GM18870 (cell line): ENCODE measurements around the gene DNAJC4.
A peak's percentile ranks its signal among the peaks of the same experiment; 100 is the strongest.

ENCODE experiments used
- ATAC-seq: cut with Tn5 transposase; IDR thresholded peaks from one replicate; pipeline ENCODE4 v1.9.1; 2021; ENCODE audit warnings: moderate library complexity; ENCODE audit not compliant: unreplicated experiment

Gene DNAJC4, protein sequence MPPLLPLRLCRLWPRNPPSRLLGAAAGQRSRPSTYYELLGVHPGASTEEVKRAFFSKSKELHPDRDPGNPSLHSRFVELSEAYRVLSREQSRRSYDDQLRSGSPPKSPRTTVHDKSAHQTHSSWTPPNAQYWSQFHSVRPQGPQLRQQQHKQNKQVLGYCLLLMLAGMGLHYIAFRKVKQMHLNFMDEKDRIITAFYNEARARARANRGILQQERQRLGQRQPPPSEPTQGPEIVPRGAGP

DNA sequence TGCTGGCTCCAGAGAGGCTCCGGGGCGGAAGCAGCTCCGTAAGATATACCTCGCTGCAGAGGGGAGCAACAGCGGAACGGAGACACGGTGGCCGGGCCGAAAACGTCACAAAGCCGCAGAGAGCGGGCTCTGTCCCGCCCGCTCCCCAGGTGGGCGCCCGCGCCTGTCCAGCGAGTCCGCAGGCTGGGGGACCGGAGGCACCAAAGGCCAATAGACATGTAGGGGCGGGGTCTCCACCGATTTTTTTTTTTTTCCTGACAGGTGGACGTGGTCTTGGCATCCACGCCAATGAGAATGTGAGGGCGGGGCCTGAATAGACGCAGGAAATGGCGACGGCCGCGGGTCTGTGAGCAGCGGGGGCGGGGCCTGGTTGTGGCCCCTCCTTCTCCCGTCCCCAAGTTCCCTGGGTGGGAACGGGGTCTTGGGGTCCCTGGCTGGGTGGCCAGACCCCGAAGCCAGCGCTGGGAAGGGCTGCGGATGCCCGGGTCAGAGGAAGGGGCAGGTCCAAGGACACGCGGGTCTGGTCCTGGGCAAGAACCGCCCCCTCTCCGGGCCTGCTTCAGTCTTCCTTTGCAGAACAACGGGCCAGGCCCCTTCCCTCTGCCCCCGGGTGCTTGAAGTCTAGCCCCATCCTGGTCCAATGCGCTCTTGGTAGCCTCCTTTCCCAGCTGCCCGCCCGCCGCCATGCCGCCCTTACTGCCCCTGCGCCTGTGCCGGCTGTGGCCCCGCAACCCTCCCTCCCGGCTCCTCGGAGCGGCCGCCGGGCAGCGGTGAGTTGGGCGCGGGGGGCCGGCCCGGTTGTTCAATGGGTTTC is at the start of gene DNAJC4:
Gene DNAJC4 (plus strand): TSS at position 378 of the 814 bp plus-strand sequence. CDS start 307 bp downstream, at position 685.
- ATAC-seq, result peak; percentile 43

DNA sequence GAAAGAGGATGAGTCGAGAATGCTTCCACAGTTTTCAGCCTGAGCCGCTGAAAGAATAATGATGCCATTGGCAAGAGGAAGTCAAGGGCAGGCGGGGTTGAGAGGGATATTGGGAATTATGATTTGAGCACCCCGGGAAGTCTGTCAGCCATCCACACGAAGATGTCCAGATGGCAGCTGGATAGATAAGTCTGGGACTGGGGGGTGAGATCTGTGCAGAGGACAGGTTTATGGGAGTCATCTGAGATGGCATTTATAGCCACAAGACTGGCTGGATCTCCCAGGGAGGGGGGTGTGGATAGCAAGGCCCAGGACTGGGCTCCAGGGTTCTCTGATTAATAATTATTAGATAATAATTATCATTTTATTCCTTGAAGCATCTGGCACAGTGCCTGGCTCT is 49.5 kb upstream of the DNAJC4 start:
- ATAC-seq, result no peak

DNA sequence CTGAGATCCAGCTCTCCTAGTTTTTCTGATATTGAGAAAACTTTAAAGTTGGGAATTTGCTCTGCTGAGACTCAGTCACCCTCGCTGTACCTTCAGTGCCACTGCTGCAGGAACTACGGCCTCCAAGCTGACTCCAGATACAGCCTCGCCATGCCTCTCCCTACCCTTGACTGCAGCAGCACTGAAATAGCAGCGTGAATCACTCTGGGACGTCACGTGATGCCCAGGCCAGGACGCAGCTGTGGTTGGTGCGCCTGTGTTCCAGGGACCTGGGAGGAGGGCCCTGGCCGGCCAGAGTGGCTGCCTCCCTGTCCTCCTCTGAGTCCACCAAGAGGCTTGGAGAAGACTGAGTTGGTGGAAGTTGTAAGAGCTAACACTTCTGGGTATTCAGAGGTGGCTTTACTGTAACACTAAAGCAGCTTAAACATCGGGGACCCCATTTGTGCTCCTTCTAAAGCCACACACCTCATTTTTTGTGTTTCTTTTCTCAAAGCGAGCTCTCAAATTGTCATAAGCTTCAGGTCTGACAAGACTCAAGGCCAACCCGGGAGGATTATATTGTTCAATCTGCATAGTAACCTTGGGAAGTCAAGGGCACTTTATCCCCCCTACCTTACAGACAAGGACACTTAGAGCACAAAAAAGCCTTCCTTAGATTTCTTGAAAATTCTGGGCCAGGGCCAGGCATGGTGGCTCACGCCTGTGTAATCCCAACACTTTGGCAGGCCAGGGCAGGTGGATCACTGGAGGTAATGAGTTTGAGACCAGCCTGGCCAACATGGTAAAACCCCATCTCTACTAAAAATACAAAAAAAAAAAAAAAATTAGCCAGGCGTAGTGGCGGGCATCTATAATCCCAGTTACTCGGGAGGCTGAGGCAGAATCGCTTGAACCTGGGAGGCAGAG is 48.6 kb upstream of the DNAJC4 start:
- ATAC-seq, result no peak

DNA sequence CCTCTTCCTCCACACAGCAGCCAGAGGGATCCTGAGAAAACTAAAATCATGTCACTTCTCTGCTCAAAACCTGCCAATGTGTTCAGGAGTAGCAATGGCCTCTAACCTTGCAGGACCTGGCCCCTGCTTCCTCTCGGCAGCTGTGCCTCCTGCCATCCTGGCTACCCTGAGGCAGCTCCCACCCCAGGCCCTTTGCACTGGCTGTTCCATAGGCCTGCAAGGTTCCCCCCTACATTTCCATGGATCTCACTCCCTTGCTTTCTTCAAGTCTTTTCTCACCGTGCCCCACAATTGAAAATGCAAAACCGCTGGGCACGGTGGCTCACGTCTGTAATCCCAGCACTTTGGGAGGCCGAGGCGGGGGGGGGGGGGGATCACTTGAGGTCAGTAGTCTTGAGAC is 46.5 kb upstream of the DNAJC4 start:
- ATAC-seq, result no peak

DNA sequence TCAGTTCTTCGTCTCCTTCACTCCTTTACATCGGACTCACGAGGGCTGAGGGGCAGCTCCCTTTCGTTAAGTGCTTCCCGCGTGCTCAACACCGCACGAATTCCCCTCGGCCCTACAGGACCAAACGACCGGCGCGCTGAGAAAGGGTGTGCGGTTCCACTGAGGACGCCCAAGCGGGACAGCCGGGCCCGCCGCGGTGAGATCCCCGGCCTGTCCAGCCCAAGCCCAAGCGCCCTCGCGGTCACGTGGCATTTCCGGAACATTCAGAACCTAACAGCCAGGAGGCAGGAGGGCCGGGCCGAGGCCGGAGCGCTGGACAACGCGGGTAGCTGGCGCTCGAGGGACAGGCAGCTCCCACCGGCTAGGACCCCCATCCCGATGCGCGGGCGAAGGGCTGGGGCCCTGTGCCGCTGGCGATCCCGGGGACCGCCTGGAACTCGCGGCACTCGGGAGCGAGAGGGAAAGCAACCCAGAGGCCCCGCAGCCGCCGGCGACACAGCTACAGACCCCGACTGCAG is 45.1 kb upstream of the DNAJC4 start:
- ATAC-seq, result peak; percentile 10

DNA sequence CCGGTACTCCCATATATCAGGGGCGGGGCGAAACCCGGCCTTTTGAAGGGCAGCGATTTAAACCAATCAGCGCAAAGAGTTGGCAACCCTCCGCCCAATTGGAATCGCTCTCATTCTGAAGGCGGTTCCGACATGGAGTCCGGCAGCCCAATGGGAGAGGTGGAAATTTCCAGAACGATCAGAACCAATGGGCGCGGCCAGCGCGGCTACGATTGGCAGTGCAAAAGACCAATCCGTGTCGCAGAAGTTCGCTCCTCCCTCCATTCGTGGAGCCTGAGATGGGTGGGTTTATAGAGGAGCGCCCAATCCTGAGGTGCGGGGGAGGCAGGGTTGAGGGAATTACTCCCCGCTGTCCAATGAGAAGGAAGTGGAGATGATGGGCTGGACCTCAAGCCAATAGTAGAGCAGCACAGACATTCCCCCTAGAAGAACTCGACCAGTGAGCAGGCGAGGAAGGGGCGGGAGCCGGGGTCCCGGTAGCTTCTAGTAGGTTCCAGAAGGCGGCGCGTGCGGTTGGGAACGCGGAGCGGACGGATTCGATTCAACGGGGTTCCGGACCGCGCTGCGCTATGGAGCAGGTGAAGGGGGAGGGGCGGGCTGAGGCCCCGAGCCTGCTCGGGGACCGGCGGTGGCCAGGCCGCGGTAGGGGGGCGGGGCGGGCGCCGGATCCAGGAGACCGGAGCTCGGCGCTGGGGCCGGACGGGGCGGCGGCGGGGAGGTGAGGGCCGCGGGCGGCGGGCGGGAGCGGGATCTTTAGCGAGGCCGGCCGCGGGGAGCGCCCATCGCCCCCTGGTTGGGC is 44.5 kb upstream of the DNAJC4 start, which contains the start of gene STIP1:
Gene STIP1 (plus strand): TSS at position 479 of the 799 bp plus-strand sequence. CDS start 91 bp downstream, at position 570.
- ATAC-seq, result peak; percentile 90

DNA sequence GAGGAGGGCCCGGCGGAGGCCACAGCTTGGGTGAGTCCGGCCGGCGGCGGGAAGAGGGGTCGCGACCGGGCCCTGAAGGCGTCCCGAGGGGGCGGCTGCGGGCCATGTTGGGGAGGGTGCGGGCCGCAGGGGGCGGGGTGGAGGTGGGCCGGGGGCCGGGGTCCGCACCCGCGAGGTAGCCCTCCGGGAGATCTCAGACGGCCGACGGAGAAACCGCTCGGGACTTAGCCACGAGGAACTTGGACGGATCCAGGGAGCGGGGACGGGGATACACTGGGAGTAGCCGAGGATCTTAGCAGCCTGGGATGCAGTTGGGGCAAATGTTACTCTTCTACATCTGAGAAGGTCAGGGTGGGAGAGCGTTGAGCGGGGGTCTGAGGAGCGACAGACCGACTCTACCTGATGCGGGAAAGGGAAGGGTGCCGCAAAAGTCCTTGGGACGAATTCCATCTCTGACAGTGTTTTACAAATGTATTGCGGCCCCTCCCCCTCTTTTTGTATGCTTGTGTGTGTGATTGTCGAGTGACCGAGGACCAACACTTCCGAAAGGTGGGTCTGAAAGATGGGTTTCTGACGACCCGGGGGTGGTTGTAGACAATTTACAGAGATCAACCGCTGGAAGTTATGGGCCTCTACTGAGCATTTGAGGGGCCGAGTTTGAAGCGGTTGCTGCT is 43.7 kb upstream of the DNAJC4 start:
- ATAC-seq, result no peak

DNA sequence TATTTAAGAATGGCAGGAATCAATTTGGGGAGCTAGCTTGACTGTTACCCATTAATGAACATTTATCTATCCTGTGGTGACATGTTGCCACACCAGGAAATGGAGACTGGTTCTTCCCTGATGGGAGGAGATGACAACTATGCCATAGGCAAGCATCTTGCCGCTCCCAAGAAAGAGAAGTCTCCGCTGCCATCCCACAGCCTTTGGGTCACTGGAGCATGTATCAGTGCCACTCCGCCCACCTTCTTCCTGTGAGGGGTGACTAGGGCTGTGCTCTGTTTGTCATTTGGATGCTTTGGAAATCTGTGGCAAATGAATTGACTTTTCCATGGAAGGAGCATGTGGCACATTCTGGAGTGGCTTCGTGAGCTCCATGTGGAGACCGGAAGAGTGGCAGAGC is 37.9 kb upstream of the DNAJC4 start:
- no peak for ATAC-seq

DNA sequence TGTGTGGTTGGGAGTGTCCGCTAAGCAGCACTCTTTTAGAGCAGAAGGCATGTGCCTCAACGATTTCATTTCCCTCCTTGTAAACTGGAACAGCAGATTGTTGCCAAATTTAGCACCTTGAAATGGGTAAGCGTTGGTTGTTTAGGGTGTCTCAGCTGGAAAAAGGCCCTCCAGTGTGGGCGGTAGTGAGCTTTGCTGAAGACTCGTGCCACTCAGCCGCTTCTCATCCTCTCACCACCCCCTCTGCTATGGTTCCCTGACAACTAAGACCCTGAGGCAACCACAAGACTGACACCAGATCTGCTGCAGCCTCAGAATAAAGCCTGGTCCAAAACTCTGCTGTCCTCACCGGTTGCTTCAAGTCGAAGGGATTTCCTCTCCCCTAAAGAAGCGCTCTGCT is 33.7 kb upstream of the DNAJC4 start:
- ATAC-seq, result no peak

DNA sequence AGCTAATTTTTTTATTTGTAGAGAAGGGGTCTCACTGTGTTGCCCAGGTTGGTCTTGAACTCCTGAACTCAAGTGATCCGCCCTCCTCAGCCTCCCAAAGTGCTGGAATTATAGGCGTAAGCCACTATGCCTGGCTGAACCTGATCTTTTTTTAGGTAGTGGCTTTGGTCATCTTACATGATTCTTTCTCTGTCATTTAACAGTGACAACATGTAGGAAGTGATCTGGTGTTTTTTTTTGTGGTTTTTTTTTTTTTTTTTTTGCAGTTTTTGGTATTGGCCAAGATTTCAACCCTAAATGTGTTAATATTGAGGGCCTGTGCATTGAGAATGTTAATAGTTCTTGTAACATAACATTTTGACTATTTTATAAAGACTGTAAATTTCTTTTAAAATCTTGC is 31.8 kb upstream of the DNAJC4 start:
- ATAC-seq, result no peak

DNA sequence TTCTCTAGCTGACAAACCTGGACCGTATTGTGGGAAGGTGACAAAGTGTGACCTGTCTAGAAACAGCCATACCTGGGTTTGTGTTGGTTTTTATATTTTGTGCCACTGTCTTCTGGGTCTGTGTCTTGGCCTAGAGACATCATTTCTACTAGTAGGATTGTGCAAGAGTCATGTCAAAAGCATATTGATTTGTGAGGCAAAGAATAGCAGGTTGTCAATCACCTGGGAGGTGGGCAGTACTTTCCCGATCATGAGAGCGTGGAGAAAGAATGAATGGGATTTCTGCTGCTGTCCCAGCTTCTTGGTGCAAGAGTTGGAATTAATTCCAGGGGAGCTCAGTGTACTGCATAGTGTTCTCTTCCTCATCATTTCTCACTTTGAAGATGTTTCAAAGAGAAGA is 28.8 kb upstream of the DNAJC4 start:
- ATAC-seq, result no peak

DNA sequence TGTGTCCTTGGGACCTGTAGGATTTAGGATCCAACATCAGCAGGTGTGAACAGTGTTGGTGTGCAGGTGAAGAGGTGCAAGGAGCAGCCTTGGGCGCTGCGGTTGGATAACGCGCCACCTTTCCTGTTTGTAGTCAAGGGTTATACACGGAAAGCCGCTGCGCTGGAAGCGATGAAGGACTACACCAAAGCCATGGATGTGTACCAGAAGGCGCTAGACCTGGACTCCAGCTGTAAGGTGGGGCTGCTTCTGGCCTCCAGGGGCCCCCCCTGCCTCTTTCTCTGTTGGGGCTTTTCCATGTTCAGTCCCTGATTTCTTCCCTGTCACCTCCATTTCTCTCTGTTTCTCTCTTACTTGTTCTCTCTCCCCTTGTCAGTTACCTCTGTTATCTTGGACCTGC is 27.4 kb upstream of the DNAJC4 start:
- no peak for ATAC-seq

DNA sequence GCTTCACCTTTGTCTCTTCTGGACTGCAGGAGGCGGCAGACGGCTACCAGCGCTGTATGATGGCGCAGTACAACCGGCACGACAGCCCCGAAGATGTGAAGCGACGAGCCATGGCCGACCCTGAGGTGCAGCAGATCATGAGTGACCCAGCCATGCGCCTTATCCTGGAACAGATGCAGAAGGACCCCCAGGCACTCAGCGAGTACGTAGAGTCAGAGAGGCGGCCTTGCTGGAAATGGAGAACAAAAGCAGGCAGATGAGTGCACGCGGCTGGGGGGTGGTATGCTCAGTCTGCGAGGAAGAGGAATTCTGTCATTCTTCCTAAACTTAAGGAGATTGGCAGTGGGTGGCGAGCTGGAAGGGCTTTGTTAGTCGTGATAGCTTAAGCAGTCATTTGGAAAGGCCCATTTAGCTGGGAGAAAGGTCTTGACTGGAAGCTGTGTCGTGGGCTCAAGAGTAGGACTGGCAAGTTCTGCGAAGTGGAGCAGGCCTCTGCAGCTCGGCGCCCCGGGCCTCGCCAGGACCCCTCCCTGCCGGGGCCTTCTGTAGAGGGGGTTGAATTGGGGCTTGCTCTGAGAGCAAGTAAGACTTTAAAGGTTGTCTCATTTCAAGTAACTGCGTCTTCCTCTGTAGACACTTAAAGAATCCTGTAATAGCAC is 26.8 kb upstream of the DNAJC4 start:
- ATAC-seq, result no peak

DNA sequence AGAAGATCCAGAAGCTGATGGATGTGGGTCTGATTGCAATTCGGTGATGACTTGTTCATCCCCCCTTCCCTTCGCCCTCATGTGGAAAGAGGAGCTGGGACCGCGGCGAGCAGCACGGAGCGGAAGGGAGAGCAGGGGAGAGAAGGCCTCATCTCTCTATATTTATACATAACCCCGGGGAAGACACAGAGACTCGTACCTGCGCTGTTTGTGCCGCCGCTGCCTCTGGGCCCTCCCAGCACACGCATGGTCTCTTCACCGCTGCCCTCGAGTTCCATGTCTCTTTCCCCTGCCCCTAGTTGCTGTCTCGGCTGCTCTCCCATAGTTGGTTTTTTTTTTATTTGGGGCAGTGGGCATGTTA is 26.3 kb upstream of the DNAJC4 start:
- no peak for ATAC-seq

DNA sequence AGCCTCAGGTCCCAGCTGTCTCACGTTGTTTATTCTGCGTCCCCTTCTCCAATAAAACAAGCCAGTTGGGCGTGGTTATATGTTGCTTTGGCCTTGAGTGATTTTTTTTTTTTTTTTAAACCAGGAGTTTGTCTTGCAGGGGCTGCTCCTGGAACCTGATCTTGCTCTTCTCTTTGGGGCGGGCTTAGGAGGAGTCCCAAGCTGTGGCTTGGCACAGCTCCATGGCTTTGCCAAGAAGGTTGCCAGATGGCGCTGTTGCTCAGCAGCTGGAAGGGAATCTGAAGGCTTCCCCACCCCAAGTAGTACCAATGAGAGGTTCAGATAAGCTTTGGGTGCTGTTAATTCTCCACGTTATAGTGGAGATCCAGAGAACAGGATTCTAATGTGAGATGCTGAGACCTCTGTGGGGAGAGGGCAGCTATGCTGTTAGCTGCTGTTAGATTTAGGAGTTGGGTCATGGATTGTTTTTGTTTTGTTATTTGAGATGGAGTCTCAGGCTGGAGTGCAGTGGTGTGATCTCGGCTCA is 25.8 kb upstream of the DNAJC4 start:
- ATAC-seq, result no peak

DNA sequence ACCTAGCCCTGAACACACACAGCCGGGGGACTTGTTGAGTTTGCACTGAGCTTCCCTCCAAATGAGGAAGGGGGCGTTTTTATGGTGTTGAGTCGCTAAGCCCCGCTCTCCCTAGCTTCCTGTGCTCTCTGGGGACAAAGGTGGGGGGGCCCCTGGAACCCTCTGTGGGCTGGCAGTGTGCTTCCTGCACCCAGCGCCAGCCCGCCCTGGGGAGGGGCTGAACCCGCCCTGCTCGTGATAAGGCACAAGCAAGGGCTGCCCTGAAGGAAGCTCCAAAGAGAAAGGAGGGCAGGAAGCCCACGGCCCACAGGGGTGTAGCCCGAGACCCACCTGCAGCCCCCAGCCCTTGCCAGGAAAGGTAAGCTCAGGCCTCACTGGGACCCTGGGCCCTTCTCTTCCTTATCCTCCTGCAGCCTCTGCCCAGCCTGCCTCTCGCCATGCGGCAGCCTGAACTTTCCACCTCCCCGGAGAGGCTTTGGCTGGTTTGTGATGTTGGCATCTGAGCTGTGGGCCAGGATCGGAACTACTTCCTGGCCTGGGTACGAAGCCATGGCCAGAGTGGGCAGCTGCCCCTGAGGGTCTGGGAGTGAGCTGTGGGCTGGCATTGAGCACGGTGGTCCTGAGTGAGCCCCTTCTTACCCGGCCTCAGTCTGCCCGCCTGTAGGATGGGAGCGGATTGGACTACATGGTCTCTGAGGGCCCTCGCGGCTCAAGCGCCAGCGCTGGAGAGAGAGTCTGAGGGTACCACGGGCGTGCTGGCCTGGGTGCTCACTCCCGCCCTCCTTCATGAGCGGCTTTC is 23.7 kb upstream of the DNAJC4 start, which contains the start of gene FERMT3:
Gene FERMT3 (plus strand): TSS at position 265 of the 799 bp plus-strand sequence. CDS start 644 bp downstream, outside the sequence.
- ATAC-seq, result no peak

DNA sequence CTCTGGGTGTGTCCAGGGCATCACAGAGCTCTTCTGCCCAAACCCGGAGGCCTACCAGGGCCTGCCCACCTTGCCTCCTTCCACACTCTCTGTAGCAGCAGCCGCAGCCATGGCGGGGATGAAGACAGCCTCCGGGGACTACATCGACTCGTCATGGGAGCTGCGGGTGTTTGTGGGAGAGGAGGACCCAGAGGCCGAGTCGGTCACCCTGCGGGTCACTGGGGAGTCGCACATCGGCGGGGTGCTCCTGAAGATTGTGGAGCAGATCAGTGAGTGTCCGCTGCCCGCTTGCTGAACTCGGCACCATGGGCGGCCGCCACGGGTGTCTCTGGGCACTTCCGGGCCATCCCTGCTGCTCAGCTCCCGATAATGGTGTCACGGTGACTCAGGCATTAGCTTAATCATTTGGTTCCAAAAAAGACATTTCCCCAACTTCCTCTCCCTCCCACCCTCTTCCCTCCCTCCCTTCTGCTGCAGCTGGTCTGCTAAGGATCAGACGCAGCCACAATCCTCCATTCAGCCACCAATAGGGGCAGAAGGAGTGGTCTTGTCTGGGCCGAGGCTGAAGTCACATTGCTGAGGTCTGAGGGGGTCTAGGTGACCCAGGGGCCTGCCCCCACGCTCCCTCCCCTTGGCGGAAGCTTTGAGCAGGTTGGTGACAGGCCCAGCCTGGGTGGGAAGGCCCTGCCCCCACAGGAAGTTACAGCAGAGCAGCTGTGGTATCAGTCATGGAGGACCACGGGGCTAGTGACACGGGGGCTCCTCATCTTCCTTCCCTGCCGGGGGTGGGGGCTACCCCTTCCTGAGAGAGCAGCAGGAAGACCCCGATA is 22.9 kb upstream of the DNAJC4 start:
- ATAC-seq, result peak; percentile 41
